GM19397 (cell line): ENCODE data around the gene ANP32A.
"Not testable (repeated sequence)": the region's sequence is repeated elsewhere in the genome, so short reads cannot be mapped to it uniquely, and the experiment has no call there.

Experiments
- ATAC-seq: cut with Tn5 transposase; IDR thresholded peaks from one replicate; pipeline ENCODE4 v1.9.1; 2021; ENCODE audit warnings: mild to moderate bottlenecking, moderate library complexity; ENCODE audit not compliant: unreplicated experiment

The ANP32A gene

DNA sequence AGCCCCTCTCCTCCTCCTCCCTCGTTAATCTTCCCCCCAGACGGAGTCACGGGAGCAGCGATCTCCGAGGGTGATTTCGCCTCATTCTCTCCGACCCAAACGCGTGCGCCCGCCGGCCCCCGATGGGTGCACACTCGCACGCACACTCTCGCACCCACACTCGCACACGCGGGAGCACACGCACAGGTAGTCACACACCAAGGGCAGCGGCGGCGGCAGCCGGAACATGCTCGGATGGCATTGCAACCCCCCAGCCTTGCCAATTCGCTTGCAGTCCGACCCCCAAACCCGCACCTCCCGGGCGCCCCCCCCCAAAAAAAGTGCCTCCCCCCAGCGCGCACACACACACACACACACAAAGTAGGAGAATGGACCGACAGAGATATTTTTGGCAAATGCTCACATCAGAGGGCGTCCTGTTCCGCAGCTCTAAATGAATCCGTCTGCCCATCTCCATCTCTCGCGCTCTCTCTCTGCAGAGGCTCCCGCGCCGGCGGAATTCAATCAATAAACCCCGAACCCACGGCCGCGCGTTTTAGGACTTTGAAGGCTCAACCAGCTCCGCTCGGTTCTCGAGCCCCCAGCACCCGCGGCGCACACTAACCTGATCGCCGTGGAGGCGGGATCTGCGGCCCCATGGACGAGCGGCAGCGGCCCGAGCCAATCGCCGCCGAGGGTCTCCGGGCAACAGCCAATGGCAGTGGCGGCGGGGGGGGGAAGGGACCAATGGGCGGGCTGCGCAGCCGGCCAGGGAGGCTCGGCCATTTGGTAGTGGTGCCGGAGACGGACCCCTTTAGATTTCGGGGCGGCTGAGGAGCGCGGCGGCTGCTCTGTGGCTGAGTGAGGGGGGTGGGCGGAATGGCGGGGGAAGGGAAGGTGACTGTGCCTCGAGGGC is at the start of gene ANP32A:
ANP32A (minus strand) TSS at position 601 of the 895 bp plus-strand sequence; CDS start at position 457, 144 bp downstream.
- peak; percentile 55 for ATAC-seq

DNA sequence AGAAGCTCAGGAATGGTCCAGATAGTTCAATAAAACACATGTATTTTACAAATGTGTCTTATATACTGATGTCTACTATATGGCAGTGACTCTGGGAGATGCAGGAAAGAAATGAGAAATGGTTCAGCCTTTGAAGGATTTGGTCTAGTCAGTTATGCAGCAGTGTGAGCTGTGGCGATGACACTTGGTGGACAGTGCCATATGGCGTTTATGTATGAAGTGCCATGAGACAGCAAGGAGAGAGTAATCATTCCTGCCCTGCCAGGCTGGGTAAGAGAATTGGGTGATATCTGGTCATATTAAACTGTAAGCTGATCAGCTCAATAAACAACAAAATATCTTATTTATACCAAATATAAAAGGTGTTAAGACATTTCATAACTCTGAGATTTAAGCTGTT is 47.6 kb upstream of the ANP32A start:
- ATAC-seq: no peak

DNA sequence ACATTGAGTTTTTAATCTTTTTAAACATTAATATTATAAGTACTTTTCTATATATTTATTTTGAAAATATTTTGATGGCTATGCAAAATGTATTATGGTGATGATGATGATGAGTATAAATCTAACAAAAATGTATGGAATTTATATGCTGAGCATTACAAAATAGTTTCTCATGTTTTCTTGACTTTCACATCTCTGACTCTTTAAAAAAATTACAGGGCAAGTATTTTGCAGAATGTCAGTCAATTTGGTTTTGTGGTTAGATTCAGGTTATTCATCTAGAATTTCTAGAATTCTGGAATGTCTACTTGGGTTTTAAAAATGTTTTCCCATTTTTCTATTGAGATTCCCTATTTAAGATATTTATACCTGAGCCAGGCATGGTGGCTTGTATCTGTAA is 41.7 kb upstream of the ANP32A start:
- ATAC-seq: no peak

DNA sequence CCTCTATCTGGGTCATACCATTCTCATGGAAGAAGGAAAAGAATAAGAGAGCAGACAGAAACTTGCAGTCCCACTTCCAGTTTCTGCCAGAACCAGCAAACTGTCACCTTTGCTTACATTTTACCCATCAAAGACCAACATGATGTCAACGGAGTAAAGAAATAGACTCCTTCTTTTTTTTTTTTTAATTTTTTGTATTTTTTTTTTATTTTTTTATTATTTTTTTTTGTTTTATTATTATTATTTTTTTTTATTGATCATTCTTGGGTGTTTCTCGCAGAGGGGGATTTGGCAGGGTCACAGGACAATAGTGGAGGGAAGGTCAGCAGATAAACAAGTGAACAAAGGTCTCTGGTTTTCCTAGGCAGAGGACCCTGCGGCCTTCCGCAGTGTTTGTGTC is 38.0 kb upstream of the ANP32A start:
- ATAC-seq: not testable (repeated sequence)

DNA sequence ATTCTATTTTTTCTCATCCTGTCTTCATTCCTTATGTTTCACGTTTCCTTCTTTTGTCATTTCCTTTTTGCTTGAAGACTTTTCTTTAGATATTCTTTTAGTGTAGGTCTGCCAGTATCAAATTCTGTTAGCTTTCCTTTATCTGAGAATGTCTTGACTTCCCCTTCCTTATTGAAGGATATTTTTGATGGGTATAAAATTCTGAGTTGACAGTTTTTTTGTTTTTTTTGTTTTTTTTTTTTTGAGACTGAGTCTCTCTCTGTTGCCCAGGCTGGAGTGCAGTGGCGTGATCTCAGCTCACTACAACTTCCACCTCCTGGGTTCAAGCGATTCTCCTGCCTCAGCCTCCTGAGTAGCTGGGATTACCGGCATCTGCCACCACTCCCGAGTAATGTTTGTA is 36.7 kb upstream of the ANP32A start:
- ATAC-seq: not testable (repeated sequence)

DNA sequence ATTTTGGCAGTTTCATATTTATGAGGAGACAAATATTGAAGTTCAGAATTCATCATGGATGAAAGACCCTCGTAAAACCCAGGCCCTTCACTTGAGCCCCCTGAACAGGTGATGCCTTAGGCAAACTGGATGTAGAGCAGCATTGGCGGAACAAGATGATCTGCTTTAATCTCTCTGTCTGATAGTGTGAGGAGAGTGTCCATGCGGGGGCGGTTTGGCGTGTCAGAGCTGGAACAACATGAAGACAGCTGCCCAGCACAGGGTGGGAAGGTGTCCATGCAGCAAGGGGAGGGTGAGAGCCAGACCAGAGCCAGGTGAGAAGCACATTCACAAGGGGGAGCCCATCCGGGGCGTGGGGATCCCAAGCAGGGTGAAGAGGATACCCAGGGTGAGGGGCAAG is 31.8 kb upstream of the ANP32A start:
- no peak for ATAC-seq

DNA sequence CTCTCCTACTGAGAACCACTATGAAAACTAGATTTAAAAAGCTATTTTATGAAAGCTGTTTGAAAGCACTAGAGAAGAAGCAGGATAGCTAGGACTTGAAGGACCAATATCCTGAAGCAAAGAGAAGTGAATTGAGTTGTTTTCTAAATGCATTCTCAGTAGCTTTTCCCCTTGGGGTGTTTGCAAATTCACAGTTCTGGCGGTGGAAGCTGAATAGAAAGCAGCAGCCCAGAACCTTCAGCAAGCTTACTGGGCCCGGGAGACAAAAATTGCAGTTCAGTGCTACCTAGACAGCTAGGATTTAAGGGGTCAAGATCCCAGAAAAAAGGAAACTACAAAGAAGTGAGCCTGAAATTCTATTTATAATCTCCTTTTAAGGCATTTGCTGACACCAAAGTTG is 31.3 kb upstream of the ANP32A start:
- ATAC-seq: no peak

DNA sequence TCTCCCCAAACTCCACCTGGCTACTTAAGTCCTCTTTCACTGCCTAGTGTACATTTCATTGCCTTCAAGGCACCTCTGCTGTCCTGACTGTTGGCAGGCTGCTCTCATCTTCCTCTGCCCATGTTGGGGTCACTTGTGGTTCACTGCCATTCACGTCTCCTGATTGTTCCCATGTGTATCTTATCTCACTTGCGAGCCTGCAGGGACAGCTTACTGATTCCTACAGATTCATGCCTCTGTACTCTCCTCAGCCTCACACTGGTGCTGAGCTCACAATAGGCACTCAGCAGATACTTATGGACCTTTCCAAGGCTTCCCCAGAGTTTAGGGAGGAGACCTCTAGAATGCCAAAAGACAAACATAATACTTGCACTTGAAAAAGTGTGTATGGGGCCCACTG is 28.8 kb upstream of the ANP32A start:
- ATAC-seq: no peak

DNA sequence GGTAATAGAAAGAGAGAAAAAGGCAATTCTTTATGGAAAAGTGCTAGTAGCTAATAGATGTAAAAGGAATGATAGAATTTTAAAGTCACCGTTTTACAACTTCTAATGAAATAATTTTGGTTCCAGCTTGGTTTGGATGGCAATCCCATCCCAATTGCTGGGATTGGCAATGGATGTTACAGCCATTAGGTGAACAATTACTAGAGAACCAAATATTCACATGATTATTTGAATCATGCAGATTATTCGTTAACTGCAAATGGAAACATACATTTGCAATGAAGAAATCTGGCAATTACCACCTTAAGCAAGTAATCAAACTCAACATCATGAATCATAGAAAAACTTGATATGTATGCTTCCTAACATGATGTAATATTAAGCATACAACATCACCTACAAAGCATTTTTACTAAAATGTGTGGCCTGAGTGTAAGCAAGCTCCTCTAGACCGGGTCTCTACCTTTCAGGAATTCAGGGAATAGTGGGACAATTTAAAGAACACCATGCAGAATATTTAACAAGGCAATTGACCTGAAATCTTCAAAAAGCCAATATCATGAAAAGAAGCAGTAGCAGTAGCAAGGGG is 26.2 kb upstream of the ANP32A start:
- ATAC-seq: no peak

DNA sequence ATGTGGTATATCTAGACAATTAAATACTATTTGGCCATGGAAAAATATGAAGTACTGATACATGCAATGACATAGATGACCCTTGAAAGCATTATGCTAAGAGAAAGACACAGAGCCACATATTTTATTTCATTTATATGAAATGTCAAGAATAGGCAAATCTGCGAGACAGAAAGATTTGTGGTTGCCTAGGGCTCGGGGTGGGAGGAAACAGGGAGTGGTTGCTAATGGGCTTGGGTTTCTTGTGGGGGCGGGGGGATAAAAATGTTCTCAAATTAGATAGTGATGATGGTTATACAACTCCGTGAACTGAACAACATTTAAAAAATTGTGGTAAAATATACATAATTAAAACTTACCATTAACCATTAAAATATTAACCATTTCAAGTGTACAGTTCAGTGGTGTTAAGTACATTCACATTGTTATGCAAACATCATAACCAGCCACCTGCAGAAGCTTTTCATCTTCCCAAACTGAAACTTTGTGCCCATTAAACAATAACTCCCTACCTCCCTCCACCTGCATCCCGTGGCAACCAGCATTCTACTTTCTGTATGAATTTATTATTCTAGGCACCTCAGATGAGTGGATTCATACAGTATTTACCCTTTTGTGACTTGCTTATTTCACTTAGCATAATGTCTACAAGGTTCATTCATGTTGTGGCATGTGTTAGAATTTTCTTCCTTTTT is 24.3 kb upstream of the ANP32A start:
- ATAC-seq: no peak

DNA sequence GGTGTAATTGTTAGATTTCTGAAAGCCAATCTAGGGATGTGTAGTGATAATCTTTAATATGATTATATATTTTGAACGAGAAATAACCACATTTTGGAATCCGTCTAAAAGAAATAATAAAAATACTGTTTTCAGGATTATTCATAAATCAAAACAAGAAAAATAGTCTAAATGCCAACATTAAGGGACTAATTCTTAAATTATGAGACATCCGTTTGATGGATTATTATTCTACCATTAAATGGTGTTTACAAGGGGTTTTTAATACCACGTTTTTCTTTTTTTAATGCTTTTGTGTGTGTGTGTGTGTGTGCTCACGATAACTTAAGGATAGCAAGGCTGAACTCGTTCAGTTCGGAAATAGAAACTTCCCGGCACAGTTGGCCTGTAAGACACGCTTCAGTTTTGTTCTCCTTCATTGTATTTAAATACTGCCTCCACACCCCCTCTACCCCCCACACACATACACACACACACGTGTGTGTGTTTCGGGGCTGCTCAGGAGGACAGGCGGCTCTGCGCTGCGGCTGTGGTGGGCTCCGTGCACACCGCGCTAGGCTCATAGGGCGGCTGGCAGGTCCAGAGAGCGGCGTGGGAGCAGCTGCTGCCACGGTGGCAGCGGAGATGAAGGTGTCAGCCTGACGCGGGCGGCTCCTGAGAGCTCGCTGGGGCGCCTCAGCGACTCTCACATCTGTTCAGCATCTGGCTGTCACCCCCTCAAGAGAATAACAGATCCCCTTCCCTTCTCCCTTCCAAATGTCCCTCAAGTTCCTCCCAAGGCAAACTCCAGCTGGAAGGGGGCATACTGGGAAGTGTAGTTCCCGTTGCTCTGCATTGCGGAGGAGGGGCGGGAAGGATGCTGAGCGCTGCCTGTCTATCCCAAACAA is 23.0 kb upstream of the ANP32A start:
- ATAC-seq: no peak

DNA sequence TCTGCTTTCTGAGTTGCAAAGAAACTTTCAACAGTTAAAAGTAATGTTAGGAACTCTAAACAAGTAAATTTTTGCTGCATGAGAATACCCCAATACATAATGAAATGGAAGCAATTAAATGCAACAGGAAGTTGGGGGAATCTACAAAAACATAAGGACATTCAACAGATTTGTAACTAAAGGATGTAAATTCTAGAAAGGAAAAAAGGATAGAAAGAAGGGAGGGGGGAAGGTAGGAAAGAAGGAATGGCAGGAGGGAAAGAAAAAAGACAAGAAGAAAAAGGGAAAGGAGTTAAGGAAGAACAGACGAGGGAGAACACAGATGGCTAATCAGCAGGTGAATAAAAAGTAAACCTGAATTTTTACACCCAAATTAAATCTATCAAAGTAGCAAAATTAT is 22.3 kb upstream of the ANP32A start:
- ATAC-seq: no peak

DNA sequence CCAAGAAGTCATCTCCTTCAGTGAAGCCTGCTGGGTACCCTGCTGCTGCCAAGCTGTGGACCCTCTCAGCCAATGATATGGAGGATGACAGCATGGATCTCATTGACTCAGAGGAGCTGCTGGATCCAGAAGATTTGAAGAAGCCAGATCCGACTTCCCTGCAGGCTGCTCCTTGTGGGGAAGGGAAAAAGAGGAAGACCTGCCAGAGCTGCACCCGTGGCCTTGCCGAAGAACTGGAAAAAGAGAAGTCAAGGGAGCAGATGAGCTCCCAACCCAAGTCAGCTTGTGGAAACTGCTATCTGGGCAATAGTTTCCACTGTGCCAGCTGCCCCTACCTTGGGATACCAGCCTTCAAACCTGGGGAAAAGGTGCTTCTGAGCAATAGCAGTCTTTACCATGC is 13.7 kb upstream of the ANP32A start:
- ATAC-seq: no peak

DNA sequence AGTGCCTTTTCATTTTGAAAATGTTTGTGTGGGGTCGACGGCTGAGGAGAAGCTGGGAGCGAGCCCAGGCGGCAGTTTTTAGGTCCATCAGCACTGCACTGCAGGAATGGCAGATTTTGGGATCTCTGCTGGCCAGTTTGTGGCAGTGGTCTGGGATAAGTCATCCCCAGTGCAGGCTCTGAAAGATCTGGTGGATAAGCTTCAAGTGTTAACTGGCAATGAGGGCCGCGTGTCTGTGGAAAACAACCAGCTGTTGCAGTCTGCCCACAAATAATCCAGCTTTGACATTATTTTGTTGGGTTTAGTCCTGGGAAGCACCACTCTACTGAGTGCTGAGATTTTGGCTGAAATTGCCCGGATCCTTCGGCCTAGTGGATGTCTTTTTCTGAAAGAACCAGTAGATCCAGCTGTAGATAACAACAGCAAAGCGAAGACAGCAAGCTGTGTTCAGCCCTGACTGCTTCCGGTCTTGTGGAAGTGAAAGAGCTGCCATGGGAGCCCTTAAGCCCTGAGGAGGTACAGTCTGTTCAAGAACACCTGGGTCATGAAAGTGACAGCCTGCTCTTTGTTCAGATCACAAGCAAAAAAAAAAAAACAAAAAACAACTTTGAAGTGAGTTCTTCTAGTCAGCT is 13.1 kb upstream of the ANP32A start:
- ATAC-seq: no peak

DNA sequence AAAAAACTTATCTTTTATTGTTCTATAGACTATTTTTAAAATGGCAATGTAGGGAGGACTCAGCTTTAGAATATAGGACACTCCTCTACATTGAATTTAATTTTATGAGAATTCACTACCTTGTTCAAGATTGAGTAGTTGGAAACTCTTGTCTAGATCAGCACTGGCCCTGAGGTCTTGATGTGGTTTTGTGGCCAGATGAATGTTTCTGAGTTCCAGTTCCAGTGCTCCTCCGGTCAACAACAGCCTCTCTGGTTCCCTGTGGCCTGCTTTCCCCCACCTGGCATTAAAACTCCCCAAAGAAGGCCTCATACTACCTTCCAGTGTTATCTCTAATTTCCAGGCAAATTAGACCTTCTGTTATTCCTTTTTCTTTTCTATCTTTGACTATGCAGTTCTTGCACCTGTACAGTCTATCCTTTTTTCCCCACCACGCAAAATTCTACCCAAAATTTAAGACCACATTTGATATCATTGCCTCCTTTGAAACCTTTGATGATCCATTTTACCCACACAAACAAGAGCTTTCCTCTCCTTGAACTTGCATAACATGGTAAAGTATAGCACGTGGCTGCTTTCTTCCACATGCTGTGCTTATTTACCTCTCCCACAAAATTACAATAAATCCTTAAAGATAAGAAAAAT is 9.6 kb upstream of the ANP32A start:
- ATAC-seq: no peak

DNA sequence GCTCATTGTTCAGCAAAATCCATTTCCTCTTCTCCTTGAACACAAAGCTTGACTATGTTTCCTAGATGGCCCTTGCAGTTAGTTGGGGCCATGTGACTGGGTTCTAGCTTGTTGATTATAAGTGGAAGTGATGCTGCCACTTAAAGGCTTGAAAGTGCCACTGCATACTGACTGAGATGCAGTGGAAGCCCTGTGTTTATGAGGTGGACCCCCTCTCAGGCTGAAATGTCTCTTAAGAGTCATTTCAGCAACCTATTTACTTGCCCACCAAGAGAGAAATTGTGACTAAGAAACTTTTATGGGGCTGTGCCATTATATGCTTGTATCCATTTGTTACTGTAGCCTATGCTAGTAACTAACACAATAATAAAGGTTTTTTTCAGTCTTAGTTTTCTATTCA is 8.4 kb upstream of the ANP32A start:
- ATAC-seq: no peak

DNA sequence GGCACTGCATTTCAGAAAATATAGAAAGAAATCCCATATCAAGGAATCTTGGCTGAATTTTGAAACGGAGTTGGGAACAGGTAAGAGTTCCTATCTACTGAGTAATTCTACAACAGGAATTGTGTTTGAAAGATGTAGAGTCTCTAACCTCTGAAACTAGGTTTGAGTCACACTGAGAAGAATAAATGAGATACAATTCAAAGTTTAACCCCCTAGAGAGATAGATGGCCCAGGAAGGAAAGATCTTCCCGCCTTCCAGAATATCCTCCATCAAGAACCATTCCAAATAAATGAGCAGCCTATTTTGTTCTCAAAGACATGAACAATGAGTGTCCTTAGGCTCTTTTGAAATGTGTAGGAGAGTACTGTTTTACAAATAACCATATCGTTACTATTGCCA is 2.9 kb upstream of the ANP32A start:
- no peak for ATAC-seq

DNA sequence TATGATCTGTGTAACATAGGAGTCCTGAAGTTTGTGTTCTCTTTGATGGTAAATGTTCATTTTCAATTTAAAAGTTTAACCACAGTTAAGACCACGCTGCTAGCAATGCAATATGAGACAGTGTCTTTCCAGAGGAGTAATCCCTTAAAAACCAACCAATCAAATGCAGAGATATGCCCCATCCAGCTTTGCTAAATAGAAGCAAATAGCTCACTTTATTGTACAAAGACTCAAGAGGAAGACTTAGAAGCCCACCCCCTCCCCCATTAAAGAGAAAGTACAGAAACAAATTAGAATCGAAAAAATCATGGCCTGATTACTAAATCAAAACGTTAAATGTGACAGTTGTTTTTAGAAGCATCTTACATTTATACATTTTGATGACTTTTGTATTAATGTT is 2.1 kb upstream of the ANP32A start:
- ATAC-seq: no peak

DNA sequence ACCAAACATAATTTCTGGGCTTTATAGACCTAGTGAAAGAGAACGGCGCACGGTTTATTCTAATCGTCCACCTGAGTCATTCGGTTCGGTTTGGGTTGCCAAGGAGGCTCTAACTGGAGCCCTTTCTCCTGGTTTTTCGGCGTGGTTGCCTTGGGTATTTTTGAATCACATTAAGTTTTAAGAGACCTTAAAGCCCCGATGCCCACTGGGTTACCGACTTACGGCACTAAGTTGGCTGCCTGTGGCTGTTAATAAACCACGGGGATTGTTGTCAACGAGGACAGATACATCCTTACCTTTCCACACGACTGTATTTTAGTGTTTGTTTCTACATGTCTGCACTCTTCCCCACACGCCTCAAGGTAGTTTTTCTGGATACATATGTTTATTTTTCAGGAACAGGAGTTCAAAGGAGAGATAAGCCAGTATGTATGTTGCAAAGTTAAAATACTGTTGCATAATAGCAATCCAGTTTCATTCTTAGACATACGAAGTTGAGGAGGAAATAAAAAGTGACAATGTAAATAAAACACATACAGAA is 1.2 kb upstream of the ANP32A start:
- ATAC-seq: no peak
